Large intestine (tissue), 3 donors: ENCODE data around the gene RASGEF1C. TPM values are rescaled to one million over a fixed set of nuclear protein-coding genes. Genes with fewer than 3 reads are reported as not detected.

ENCODE experiments used
- DNase-seq, 2 donors: peaks; one replicate each; pipeline versions ENCODE4 v3.0.0 to v3.0.0-alpha.2; 2013
- H3K27ac ChIP-seq: one replicate; pipeline ENCODE4 v1.5.1; 2013; ENCODE audit warnings: low read length
- H3K27me3 ChIP-seq: 2 replicates; pipeline ENCODE4 v1.6.1; 2013; ENCODE audit warnings: low read length; ENCODE audit not compliant: control insufficient read depth, insufficient read depth
- H3K36me3 ChIP-seq: 2 replicates; pipeline ENCODE4 v1.6.1; 2013; ENCODE audit warnings: low read length; ENCODE audit not compliant: control insufficient read depth, insufficient read depth
- H3K4me1 ChIP-seq: one replicate; pipeline ENCODE4 v1.6.1; 2013; ENCODE audit warnings: low read length; ENCODE audit not compliant: control insufficient read depth, insufficient read depth
- H3K4me3 ChIP-seq: one replicate; pipeline ENCODE4 v1.5.1; 2013; ENCODE audit warnings: low read length
- H3K9me3 ChIP-seq: one replicate; pipeline ENCODE4 v1.6.1; 2013; ENCODE audit warnings: mild to moderate bottlenecking, low read depth, low read length, moderate library complexity; ENCODE audit not compliant: control insufficient read depth
- WGBS: methylation state at CpG from one replicate; pipeline ENCODE4 v1.1.5; 2013; ENCODE audit warnings: low lambda C conversion rate; ENCODE audit not compliant: insufficient coverage; 5-methylcytosine and 5-hydroxymethylcytosine counted together
- polyA plus RNA-seq: library from polyadenylated mRNA; unstranded; fragments of 120-200 nt; gene quantifications from one replicate; pipeline ENCODE4 v1.2.1, GENCODE V29; 2013

The RASGEF1C gene
- polyA plus RNA-seq, 1 donor: 1.3 TPM

DNA sequence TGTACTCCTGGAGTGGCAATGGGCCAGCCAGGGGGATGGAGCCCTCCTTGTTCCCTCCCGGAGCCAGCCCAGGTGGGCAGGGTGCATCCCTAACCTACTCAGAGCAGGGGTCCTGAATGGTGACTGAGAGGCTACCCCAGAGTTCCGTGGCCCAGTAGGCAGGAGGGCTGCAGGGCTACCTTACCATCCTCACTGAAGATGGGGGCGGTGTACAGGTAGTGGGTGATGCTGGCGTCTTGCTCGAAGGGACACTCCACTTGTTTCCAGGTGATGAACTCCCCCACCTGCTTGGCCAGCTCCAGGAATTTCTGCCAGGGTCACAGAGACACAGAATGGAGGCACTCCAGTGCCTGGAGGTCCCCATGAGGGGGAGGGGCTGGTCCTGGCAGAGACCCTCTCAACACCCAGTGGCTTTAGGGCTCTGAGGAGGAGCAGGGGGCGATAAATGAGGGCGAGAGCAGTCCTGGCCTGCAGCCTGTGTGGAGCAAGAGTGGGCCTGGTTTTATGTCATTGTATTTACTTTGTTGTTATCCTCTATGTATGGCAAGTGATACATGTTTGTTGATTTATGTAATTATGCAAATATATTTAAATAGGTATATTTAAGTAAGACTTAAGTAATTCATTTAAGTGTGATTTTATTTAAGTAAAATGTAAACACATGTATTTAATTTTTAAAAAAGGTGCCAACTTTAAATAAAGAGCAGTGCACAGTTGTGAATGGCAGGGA is 97.6 kb downstream of the RASGEF1C start:
- Histone ChIP-seq H3K27ac (no peak overlapping the region), H3K4me1 (no peaks in the 10 kb centered on the region), H3K4me3 (no peak overlapping the region), H3K9me3 (peaks cover 6% of the 10 kb centered on the region), H3K27me3 (no peaks in the 10 kb centered on the region), H3K36me3 (no peaks in the 10 kb centered on the region)
- DNase-seq: no peak
- no CpG with 5 or more reads among the region's 7 CpGs for WGBS

DNA sequence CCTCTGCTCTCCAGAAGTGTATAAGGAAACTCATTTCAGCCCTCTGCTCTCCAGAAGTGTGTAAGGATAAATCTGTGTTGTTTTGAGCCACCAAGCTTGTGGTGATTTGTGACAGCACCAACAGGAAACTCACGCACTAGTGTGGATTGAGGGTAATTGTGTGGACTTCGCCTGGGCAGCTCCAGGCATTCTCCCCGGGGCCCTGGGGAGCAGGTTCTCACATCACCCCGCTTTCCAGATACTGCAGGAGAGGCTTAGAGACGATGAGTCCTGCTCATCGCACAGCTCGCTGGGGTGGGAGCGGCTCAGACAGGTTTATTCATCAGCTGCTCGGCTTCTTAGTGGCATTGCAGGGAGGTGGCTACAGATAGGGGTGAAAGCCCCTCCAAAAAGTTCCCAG is 99.1 kb downstream of the RASGEF1C start:
- H3K27ac ChIP-seq: no peak overlapping the region
- no CpG with 5 or more reads among the region's 9 CpGs for WGBS
- H3K9me3 ChIP-seq: peaks cover 6% of the 10 kb centered on the region
- no peak overlapping the region for H3K4me3 ChIP-seq
- no peaks in the 10 kb centered on the region for H3K27me3 ChIP-seq
- H3K4me1 ChIP-seq: no peaks in the 10 kb centered on the region
- no peaks in the 10 kb centered on the region for H3K36me3 ChIP-seq
- no peak for DNase-seq

DNA sequence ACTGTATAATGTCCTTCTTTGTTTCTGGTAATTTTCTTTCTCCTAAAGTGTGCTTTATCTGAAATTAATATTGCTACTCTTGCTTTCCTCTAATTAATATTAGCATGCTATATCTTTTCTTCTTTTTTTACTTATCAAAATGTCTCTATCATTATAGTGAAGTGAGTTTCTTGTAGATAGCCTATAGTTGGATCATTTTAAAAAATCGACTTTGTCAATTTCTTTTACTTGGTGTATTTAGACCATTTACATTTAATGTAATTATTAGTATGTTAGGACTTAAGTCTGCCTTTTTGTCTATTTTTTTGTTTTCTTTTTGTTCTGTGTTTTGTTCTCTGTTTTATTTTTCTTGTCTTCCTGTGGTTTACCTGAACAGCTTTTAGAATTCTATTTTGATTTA is 102.0 kb downstream of the RASGEF1C start:
- H3K4me1 ChIP-seq: no peaks in the 10 kb centered on the region
- H3K27ac ChIP-seq: no peak overlapping the region
- H3K4me3 ChIP-seq: no peak overlapping the region
- no CpG with 5 or more reads among the region's 1 CpG for WGBS
- H3K9me3 ChIP-seq: peaks cover 4% of the 10 kb centered on the region
- no peaks in the 10 kb centered on the region for H3K27me3 ChIP-seq
- H3K36me3 ChIP-seq: no peaks in the 10 kb centered on the region
- DNase-seq: no peak

DNA sequence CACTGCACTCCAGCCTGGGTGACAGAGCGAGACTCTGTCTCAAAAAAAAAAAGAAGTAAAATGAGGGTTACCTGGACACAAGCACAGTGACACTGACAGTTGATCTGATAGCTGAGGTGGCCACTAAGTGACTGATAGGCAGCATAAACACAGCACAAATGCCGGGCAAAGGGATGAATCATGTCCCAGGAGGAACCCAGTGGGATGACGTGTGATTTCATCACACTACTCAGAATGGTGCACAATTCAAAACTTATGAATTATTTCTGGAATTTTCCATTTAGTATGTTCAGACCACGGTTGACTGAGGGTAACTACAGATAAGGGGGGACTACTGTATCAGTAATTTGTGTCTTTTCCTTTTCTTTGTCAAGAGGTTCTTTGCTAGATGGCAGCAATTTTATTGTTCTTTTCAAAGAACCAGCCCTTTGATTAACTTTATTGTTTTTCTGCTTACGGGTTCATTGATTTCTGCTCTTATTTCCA is 103.1 kb downstream of the RASGEF1C start:
- H3K27me3 ChIP-seq: no peaks in the 10 kb centered on the region
- H3K27ac ChIP-seq: no peak overlapping the region
- H3K4me1 ChIP-seq: no peaks in the 10 kb centered on the region
- WGBS: 93% methylated on average over 2 of the region's 5 CpGs
- H3K36me3 ChIP-seq: no peaks in the 10 kb centered on the region
- DNase-seq: no peak
- peaks cover 4% of the 10 kb centered on the region for H3K9me3 ChIP-seq
- H3K4me3 ChIP-seq: no peak overlapping the region

DNA sequence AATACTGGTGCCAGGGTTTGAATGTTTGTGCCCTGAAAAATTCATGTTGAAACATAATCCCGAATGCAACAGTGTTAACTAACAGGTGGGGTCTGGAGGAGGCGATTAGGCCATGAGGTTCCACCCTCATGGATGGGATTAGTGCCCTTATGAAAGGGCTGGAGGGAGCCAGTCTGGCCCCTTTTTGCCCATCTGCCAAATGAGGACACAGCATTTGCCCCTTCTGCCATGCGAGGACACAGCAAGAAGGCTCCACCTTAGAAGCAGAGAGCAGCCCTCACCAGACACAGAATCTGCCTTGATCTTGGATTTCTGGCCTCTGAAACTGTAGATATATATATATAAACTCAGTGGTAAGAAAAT is 104.9 kb downstream of the RASGEF1C start:
- H3K4me3 ChIP-seq: no peak overlapping the region
- H3K27ac ChIP-seq: no peak overlapping the region
- no peaks in the 10 kb centered on the region for H3K4me1 ChIP-seq
- H3K36me3 ChIP-seq: no peaks in the 10 kb centered on the region
- no peak for DNase-seq
- peaks cover 4% of the 10 kb centered on the region for H3K9me3 ChIP-seq
- no peaks in the 10 kb centered on the region for H3K27me3 ChIP-seq
- no CpG with 5 or more reads among the region's 3 CpGs for WGBS

DNA sequence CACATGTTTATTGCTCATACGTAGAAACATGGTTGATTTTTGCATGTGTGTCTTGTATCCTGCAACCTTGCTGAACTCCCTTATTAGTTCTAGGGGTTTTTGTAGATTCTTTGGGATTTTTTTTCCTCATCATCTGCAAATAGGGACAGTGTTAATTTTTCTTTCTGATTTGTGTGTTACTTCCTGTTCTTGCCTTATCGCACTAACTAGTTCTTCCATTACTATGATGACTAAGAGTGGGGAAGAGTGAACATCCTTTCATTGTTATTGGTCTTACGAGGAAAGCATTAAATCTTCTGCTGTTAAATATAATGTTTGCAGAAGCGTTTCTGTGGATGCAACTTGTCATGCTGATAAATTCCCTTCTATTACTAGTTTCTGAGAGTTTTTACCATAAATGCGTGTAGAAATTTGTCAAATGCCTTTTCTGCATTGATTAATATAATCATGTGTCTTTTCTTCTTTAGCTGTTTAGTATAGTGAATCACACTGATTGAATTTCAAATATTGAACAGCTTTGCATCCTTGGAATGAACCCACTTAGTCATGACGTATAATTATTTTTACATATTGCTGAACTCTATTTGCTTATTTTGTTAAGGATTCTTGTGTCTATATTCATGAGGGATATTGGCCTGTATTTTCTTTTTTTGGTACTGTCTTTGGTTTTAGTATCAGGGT is 105.4 kb downstream of the RASGEF1C start:
- H3K27ac ChIP-seq: no peak overlapping the region
- WGBS: 100% methylated on average over 3 of the region's 6 CpGs

DNA sequence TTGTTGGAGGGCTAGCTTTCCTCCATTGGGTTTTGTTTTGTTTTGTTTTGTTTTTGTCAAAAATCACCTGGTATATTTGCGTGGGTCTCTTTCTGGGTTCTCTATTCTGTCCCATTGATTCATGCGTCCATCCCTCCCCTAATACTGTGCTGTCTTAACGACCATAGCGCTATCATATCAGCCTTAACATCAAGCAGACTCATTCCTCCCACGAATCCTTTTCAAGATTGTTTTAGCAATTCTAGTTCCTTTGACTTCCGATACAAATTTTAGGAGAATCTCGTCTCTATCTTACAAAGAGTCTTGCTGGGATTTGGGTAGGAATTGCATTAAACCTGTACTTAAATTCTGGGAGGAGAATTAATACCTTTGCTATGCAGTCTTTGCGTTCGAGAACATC is 106.4 kb downstream of the RASGEF1C start:
- Histone ChIP-seq H3K9me3 (peaks cover 3% of the 10 kb centered on the region), H3K27me3 (no peaks in the 10 kb centered on the region), H3K36me3 (no peaks in the 10 kb centered on the region), H3K4me3 (no peak overlapping the region), H3K27ac (no peak overlapping the region), H3K4me1 (no peaks in the 10 kb centered on the region)
- 84% methylated on average over 4 of the region's 9 CpGs for WGBS
- no peak for DNase-seq

More for the DNA sequence above, 105.4 kb downstream of the RASGEF1C start:
- no peaks in the 10 kb centered on the region for H3K4me1 ChIP-seq
- no peak overlapping the region for H3K4me3 ChIP-seq
- no peaks in the 10 kb centered on the region for H3K36me3 ChIP-seq
- peaks cover 4% of the 10 kb centered on the region for H3K9me3 ChIP-seq
- no peaks in the 10 kb centered on the region for H3K27me3 ChIP-seq
- DNase-seq: no peak

DNA sequence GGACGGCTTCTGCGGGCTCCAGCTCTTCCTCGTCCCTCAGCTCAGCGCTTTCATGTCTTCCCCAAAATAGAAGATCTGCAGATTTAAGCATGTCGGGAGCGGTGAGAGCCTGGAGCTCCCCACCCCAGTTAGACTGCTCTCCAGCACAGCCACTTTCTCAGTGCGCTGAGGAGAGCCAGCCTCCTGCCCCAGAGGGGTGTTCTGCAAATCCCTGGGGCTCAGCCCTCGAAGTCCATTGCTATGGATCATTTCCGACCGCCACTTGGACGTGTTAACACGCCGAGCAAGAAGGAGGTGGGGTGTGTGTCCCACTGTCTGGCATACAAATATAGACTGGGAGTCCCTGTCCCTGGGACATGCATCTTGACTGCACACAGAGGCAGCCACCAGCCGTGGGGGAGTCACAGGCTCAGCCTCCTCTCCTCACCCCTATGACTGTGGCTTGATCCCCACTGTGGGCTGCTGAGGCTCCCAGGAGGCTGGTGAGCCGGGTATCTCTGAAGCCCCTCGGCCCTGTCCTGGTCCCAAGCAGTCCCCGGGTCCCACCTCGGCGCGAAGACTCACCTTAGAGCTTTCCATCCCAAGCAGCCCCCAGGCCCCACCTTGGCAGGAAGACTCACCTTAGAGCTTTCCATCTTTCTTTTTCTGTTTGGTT is 107.4 kb downstream of the RASGEF1C start:
- Histone ChIP-seq H3K4me3 (no peak overlapping the region), H3K4me1 (no peaks in the 10 kb centered on the region), H3K27me3 (no peaks in the 10 kb centered on the region), H3K36me3 (no peaks in the 10 kb centered on the region), H3K9me3 (no peaks in the 10 kb centered on the region), H3K27ac (no peak overlapping the region)
- WGBS: 94% methylated on average over 3 of the region's 20 CpGs
- DNase-seq: no peak

DNA sequence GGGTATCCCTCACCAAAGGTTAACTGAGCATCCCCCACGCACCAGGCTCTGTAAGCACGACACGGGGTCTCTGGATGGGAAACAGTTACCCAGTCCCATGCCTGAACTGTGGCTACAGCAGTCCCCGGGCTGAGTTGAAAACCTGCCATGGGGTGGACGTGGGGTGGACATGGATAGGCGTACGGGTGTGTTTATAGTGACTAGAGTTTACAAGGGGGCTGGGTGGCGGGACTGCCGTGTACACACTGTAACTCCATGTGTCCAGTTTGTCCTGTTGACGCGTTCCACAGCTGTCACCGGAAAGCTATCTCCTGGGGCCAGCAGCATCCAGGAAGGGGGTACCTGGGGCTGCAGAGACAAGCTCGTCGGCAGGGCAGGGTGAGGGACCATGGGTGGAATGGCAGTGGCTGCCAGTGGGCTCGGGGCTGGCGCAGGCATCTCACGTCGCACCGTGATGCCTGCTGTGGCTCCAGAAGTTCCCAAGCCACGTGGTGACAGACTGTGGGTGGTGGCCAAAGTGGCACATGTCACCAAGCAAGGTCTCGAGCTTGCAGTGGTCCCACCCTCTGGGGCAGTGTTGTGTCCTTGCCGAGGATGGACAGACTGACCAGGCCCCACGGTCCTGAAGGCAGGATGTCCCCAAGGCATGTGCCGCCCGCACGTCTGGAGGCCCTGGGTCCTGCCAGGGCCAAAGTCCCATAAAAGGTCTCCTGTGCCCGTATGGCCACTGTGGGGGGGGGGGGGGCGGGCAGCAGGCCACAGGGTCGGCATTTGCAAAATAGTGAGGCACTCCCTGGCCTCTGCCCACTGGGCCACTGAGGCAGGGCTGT is 108.2 kb downstream of the RASGEF1C start:
- no peak overlapping the region for H3K4me3 ChIP-seq
- H3K4me1 ChIP-seq: no peaks in the 10 kb centered on the region
- no peaks in the 10 kb centered on the region for H3K36me3 ChIP-seq
- H3K27ac ChIP-seq: no peak overlapping the region
- no peaks in the 10 kb centered on the region for H3K27me3 ChIP-seq
- no peaks in the 10 kb centered on the region for H3K9me3 ChIP-seq
- 60% methylated on average over 2 of the region's 29 CpGs for WGBS
- no peak for DNase-seq
